ENCODE results near the gene COL4A4.
A peak's percentile ranks its signal among the peaks of the same experiment; 100 is the strongest.
"Not testable (repeated sequence)": the region's sequence is repeated elsewhere in the genome, so short reads cannot be mapped to it uniquely, and the experiment has no call there.

The COL4A4 gene

GRCh38 chr2:227179988-227180685, 16.1 kb upstream of the COL4A4 start:
- Histone ChIP-seq H2AFZ (ENCODE audit: low read depth) (no peak overlapping the region), H3K4me3 (IDR thresholded peaks at IDR 0.05; ENCODE audit: insufficient read depth, low read depth, low read length) (no peak overlapping the region), H3K79me2 (ENCODE audit: insufficient read depth, low read depth) (no peaks in the 10 kb centered on the region), H3K27me3 (ENCODE audit: insufficient read depth, low read depth) (no peaks in the 10 kb centered on the region), H3K36me3 (ENCODE audit: insufficient read depth) (no peaks in the 10 kb centered on the region), H3K27ac (no peak overlapping the region), H3K9ac (no peak overlapping the region), H4K20me1 (ENCODE audit: insufficient read depth) (no peaks in the 10 kb centered on the region), H3K4me1 (ENCODE audit: low read depth, poor library complexity, severe bottlenecking) (no peaks in the 10 kb centered on the region), H3K4me2 (no peak overlapping the region)
- TF ChIP-seq CTCF (conservative IDR thresholded peaks at IDR 0.05; ENCODE audit: low read depth, low read length), result no peak

DNA sequence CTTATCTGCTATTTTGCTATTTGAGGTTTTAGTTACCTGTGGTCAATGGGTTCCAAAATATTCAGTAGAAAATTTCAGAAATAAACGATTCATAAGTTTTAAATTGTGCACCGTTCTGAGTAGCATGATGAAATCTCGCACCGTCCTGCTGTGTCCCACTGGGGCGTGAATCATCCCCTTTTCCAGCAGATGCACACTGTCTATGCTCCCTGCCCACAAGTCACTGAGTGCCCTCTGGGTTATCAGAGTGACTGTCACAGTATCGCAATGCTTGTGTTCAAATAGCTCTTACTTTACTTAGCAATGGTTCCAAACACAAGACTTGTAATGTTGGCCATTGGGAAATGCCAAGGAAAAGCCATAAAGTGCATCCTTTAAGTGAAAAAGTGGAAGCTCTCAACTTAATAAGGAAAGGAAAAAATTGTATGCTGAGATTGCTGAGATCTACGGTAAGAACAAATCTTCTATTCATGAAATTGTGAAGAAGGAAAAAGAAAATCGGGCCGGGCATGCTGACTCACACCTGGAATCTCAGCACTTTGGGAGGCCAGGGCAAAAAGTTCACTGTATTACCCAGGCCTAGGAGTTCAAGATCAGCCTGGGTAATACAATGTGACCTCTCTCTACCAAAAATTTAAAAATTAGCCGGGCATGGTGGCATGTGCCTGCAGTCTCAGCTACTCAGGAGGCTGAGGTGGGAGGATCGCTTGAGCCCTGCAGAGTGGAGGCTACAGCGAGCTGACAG, 13.8 kb upstream of the COL4A4 start:
- Histone ChIP-seq H4K20me1 (ENCODE audit: insufficient read depth) (no peaks in the 10 kb centered on the region), H3K27me3 (ENCODE audit: insufficient read depth, low read depth) (no peaks in the 10 kb centered on the region), H3K4me3 (IDR thresholded peaks at IDR 0.05; ENCODE audit: insufficient read depth, low read depth, low read length) (no peak overlapping the region), H3K4me1 (ENCODE audit: low read depth, poor library complexity, severe bottlenecking) (no peaks in the 10 kb centered on the region), H3K36me3 (ENCODE audit: insufficient read depth) (no peaks in the 10 kb centered on the region), H3K9ac (no peak overlapping the region), H2AFZ (ENCODE audit: low read depth) (no peak overlapping the region), H3K27ac (no peak overlapping the region), H3K79me2 (ENCODE audit: insufficient read depth, low read depth) (no peaks in the 10 kb centered on the region), H3K4me2 (no peak overlapping the region)
- TF ChIP-seq CTCF (conservative IDR thresholded peaks at IDR 0.05; ENCODE audit: low read depth, low read length), result no peak

DNA sequence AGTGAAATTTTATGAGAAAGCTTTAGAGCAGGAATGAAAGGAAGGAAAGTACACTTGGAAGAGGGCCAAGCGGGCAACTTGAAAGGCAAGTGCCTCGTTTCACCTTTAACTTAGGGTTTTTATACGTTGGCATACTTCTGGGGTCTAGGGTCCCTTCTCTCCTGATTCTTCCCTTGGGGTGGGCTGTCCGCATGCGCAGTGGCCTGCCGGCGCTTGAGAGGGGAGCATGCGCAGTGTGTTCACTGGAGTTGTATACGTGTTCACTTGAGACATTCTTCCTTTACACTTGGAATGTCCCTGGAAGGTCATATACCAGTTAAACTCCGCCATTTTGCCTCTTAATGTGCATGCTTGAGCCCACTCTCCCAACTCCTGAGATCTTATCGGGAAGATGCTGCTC, 7.8 kb upstream of the COL4A4 start:
- H3K4me1 ChIP-seq (ENCODE audit: low read depth, poor library complexity, severe bottlenecking); H3K36me3 ChIP-seq (ENCODE audit: insufficient read depth); H3K9ac ChIP-seq; H2AFZ ChIP-seq (ENCODE audit: low read depth); H3K27ac ChIP-seq; H3K4me3 ChIP-seq (IDR thresholded peaks at IDR 0.05; ENCODE audit: insufficient read depth, low read depth, low read length); H3K4me2 ChIP-seq; H3K27me3 ChIP-seq (ENCODE audit: insufficient read depth, low read depth); H3K79me2 ChIP-seq (ENCODE audit: insufficient read depth, low read depth); H4K20me1 ChIP-seq (ENCODE audit: insufficient read depth): not testable (repeated sequence)

DNA sequence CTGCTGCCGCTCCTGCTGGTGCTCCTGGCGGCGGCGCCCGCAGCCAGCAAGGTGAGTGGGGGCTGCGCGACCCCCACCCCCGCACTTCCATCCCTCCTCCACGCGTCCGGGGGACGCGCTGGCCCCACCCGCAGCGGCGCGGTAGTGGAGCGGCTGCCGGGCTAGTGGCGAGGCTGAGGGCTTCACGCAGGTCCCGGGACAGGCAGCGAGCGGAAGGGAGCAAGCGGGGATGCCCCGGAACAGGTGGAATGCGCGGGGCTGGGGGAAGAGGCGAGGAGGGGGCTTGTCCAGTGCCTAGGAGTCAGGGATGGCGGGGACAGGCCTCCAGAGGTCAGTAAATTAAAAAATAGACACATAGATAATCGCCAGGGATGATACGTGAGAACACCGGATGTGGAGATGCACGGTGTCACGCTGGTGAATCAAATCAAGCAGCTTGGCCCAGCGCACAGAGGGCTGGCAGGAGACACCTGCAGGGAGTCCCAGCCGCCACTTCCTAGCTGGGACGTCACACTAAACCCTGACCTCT, 822 bp upstream of the COL4A4 start:
- H2AFZ ChIP-seq (ENCODE audit: low read depth), result peak overlapping the region; percentile 77
- no peak for TF ChIP-seq CTCF (conservative IDR thresholded peaks at IDR 0.05; ENCODE audit: low read depth, low read length)
- peak overlapping the region; percentile 72 for H3K4me2 ChIP-seq
- no peak overlapping the region for H3K4me3 ChIP-seq (IDR thresholded peaks at IDR 0.05; ENCODE audit: insufficient read depth, low read depth, low read length)
- H4K20me1 ChIP-seq (ENCODE audit: insufficient read depth), result no peaks in the 10 kb centered on the region
- no peaks in the 10 kb centered on the region for H3K27me3 ChIP-seq (ENCODE audit: insufficient read depth, low read depth)
- peak overlapping the region; percentile 85 for H3K9ac ChIP-seq
- H3K4me1 ChIP-seq (ENCODE audit: low read depth, poor library complexity, severe bottlenecking), result peaks cover 10% of the 10 kb centered on the region
- H3K36me3 ChIP-seq (ENCODE audit: insufficient read depth), result no peaks in the 10 kb centered on the region
- H3K79me2 ChIP-seq (ENCODE audit: insufficient read depth, low read depth), result no peaks in the 10 kb centered on the region
- peak overlapping the region; percentile 76 for H3K27ac ChIP-seq
